ENCODE measurements around the gene THSD4.

- TF ChIP-seq CTCF (IDR thresholded peaks at IDR 0.05) (no peak), POLR2A (IDR thresholded peaks at IDR 0.05) (no peak)
Observed at GRCh38 chr15:71138473-71138872, 23.2 kb downstream of the THSD4 start.
